Endothelial cell of umbilical vein (primary cell): ENCODE results near the gene GATA6. TPM values are rescaled to one million over a fixed set of nuclear protein-coding genes. Genes with fewer than 3 reads are reported as not detected.

ENCODE experiments used
- BruUV-seq: library from RNA; stranded (reverse); fragments of 400-500 nt; replicated peaks from 2 replicates; lab custom pipeline; 2021; lab: Mats Ljungman, UMichigan
- CTCF ChIA-PET: fragments of 300-600, 350-600 bp; sonication (Branson Sonifier 250); formaldehyde crosslinking; loops from one replicate; lab custom pipeline; 2021; ENCODE audit warnings: antibody characterized with exemption, inconsistent platforms; lab: Charles Lee
- POLR2A ChIA-PET: fragments of 300-600, 350-600 bp; sonication (Branson Sonifier 250); formaldehyde crosslinking; loops from one replicate; lab custom pipeline; 2021; ENCODE audit warnings: antibody characterized with exemption, inconsistent platforms; lab: Charles Lee
- DNase-seq: peaks from one replicate; pipeline ENCODE4 v3.0.0-alpha.2; 2011; ENCODE audit warnings: low read depth, low spot score
- FAIRE-seq: peaks from 2 replicates; lab custom pipeline; 2011; peaks lifted over from hg19 to GRCh38; lab: Jason Lieb, UNC
- H2AFZ ChIP-seq: 2 replicates; pipeline ENCODE4 v1.6.0; 2012; ENCODE audit warnings: low read depth, low read length, control low read depth, inconsistent platforms
- H3K27ac ChIP-seq: 2 replicates; pipeline ENCODE4 v1.5.1; 2011; ENCODE audit warnings: low read depth, mild to moderate bottlenecking, control low read depth, low read length, moderate library complexity; ENCODE audit not compliant: insufficient read depth
- H3K27me3 ChIP-seq, 2 experiments: 2 replicates each; pipeline versions ENCODE4 v1.6.0 to v1.6.1; 2011; ENCODE audit warnings: low read length in 2 of 2, mixed read lengths in 1 of 2; ENCODE audit not compliant: control insufficient read depth in 2 of 2, insufficient read depth in 2 of 2
- H3K36me3 ChIP-seq, 2 experiments: 2 replicates in 1 of 2; 3 replicates in 1 of 2; pipeline ENCODE4 v1.5.1; 2011; ENCODE audit warnings: low read length in 2 of 2, mild to moderate bottlenecking in 1 of 2, moderate library complexity in 1 of 2; ENCODE audit not compliant: control insufficient read depth in 2 of 2, insufficient read depth in 2 of 2; ENCODE audit errors: extremely low read depth in 1 of 2
- H3K4me1 ChIP-seq: 3 replicates; pipeline ENCODE4 v1.5.1; 2011; ENCODE audit warnings: mild to moderate bottlenecking, low read length; ENCODE audit not compliant: control insufficient read depth, insufficient read depth; ENCODE audit errors: extremely low read depth
- H3K4me2 ChIP-seq: 2 replicates; pipeline ENCODE4 v1.6.1; 2011; ENCODE audit warnings: low read length, control low read depth, mixed read lengths; ENCODE audit not compliant: insufficient read depth
- H3K4me3 ChIP-seq, 3 experiments: fragments of 200-600 bp in 1 of 3; sonication (generic), shearing (Covaris generic) in 1 of 3; replicated peaks in 1 of 3; 2 replicates each; pipeline ENCODE4 v1.5.1; 2011 to 2016; ENCODE audit warnings: control low read depth in 3 of 3, low read length in 3 of 3, mild to moderate bottlenecking in 2 of 3, inconsistent platforms in 1 of 3, low read depth in 1 of 3, moderate library complexity in 1 of 3; ENCODE audit not compliant: insufficient read depth in 1 of 3
- H3K79me2 ChIP-seq: 2 replicates; pipeline ENCODE4 v1.6.0; 2012; ENCODE audit warnings: low read length, inconsistent platforms; ENCODE audit not compliant: control insufficient read depth, insufficient read depth
- H3K9ac ChIP-seq: replicated peaks from 2 replicates; pipeline ENCODE3; 2011; ENCODE audit warnings: low read length, control low read depth; ENCODE audit not compliant: insufficient read depth; ENCODE audit errors: extremely low read depth
- H3K9me1 ChIP-seq: replicated peaks from 3 replicates; pipeline ENCODE4 v1.6.0; 2011; ENCODE audit warnings: mild to moderate bottlenecking, low read length; ENCODE audit not compliant: control insufficient read depth, insufficient read depth; ENCODE audit errors: extremely low read depth
- H3K9me3 ChIP-seq: replicated peaks from 2 replicates; pipeline ENCODE4 v1.5.1; 2012; ENCODE audit warnings: low read length, inconsistent platforms; ENCODE audit not compliant: control insufficient read depth, insufficient read depth
- H4K20me1 ChIP-seq: replicated peaks from 2 replicates; pipeline ENCODE3; 2011; ENCODE audit warnings: mild to moderate bottlenecking, low read length; ENCODE audit not compliant: control insufficient read depth, insufficient read depth; ENCODE audit errors: extremely low read depth
- CTCF ChIP-seq, 2 donors: IDR thresholded peaks; 1 replicate in 1 of 2; 2 replicates in 1 of 2; pipeline ENCODE4 v1.5.1; 2011; ENCODE audit warnings: low read length in 2 of 2, mild to moderate bottlenecking in 2 of 2, moderate library complexity in 2 of 2, control low read depth in 1 of 2, inconsistent platforms in 1 of 2, low read depth in 1 of 2; ENCODE audit not compliant: insufficient read depth in 1 of 2; ENCODE audit errors: extremely low read depth in 1 of 2
- EZH2 ChIP-seq: IDR thresholded peaks from 2 replicates; pipeline ENCODE4 v1.6.1; 2012; ENCODE audit warnings: borderline replicate concordance, low read depth, mild to moderate bottlenecking, moderate library complexity, low read length, inconsistent platforms; ENCODE audit not compliant: severe bottlenecking
- FOS ChIP-seq: IDR thresholded peaks from 2 replicates; pipeline ENCODE4 v1.6.1; 2011; ENCODE audit warnings: mild to moderate bottlenecking, low read length, moderate library complexity, borderline replicate concordance; ENCODE audit not compliant: insufficient read depth
- GATA2 ChIP-seq: IDR thresholded peaks from 2 replicates; pipeline ENCODE4 v1.7.0; 2011; ENCODE audit warnings: low read depth, mild to moderate bottlenecking, moderate library complexity, mixed read lengths, low read length; ENCODE audit not compliant: insufficient read length, insufficient read depth
- JUN ChIP-seq: IDR thresholded peaks from 2 replicates; pipeline ENCODE4 v1.6.1; 2011; ENCODE audit warnings: borderline replicate concordance, low read depth; ENCODE audit not compliant: insufficient read length, insufficient read depth
- MAX ChIP-seq: IDR thresholded peaks from 2 replicates; pipeline ENCODE4 v1.6.1; 2011; ENCODE audit not compliant: insufficient read depth, insufficient read length
- MYC ChIP-seq: IDR thresholded peaks from one replicate; pipeline ENCODE4 v1.6.1; 2011; ENCODE audit warnings: mild to moderate bottlenecking, low read depth, low read length
- POLR2A ChIP-seq: IDR thresholded peaks from 2 replicates; pipeline ENCODE4 v1.6.1; 2012; ENCODE audit warnings: low read depth, mild to moderate bottlenecking, control low read depth, low read length
- POLR2AphosphoS5 ChIP-seq: IDR thresholded peaks from 2 replicates; pipeline ENCODE4 v1.6.1; 2012; ENCODE audit warnings: low read depth, mild to moderate bottlenecking, control low read depth, low read length, moderate library complexity; ENCODE audit not compliant: insufficient read depth
- dilution Hi-C: fragments of 300-500 bp; cut with MboI; formaldehyde crosslinking; loops from one replicate; pipeline ENCODE4 v1.15.0; 2019; ENCODE audit warnings: low sequenced_read_pairs; ENCODE audit not compliant: extremely low pct_ligation_motif_present
- intact Hi-C: fragments of 100-400 bp; cut with micrococcal nuclease; formaldehyde crosslinking; loops from one replicate; pipeline ENCODE4 v1.10.0; 2022
- polyA plus RNA-seq, 4 experiments: library from polyadenylated mRNA; depleted of rRNA in 3 of 4; stranded (reverse) in 3 of 4; unstranded in 1 of 4; fragments of >200 nt; gene quantifications; 2 replicates each; pipeline versions ENCODE4 v1.2.1 to v1.2.3, GENCODE V29; 2011 to 2012; ENCODE audit warnings: missing spikeins in 1 of 4
- total RNA-seq: library from RNA; stranded (reverse); gene quantifications from 2 replicates; pipeline ENCODE4 v1.2.3, GENCODE V29; 2021

The GATA6 gene
- total and polyA plus RNA-seq, 2 donors (not counting 3 experiments of a cell fraction or from before 2014, with no cell fraction given): 4.1 to 14.6 TPM

- TF ChIP-seq EZH2 (no peak), GATA2 (no peak), MYC (no peak), POLR2A (no peak), POLR2AphosphoS5 (no peak), FOS (no peak), MAX (no peak), CTCF (IDR thresholded peaks at IDR 0.05; ENCODE audit: extremely low read depth in 1 of 2, insufficient read depth in 1 of 2, low read depth in 1 of 2, low read length in 2 of 2) (no peak), JUN (no peak)
- Histone ChIP-seq H3K9me1 (no peaks in the 10 kb centered on the region), H3K9ac (no peak overlapping the region), H4K20me1 (no peaks in the 10 kb centered on the region), H3K4me1 (peaks cover 64% of the 10 kb centered on the region), H3K36me3 (peaks cover 7 to 9% of the 10 kb centered on the region in 2 experiments), H3K4me2 (no peak overlapping the region), H3K79me2 (peaks cover 73% of the 10 kb centered on the region), H3K4me3 (no peak overlapping the region), H3K27me3 (no peaks in the 10 kb centered on the region), H3K9me3 (no peaks in the 10 kb centered on the region), H2AFZ (no peak overlapping the region), H3K27ac (peak overlapping the region; percentile 6)
- ChIA-PET CTCF (interaction anchor here (1.2 to 1.9 kb wide), 3 partner anchors 11 to 377 kb away, joined by 3 to 17 read pairs (median 5); no protein-coding TSS in a partner anchor), POLR2A (no interaction called here)
- dilution Hi-C loops: loop anchor here (25.0 kb wide), 1 partner anchor 251 kb away; no protein-coding TSS in a partner anchor
- intact Hi-C loops: no loop called here
- FAIRE-seq (no peak), DNase-seq (peak; percentile 21)
- no TSS peak for BruUV-seq
Observed at GRCh38 chr18:22185771-22186386, 16.5 kb downstream of the GATA6 start.
